Bronchial epithelial cell (primary cell): ENCODE measurements around the gene VANGL2. TPM values are rescaled to one million over a fixed set of nuclear protein-coding genes. Genes with fewer than 3 reads are reported as not detected.

Source experiments
- DNase-seq: peaks from one replicate; pipeline ENCODE4 v3.0.0-alpha.2; 2010; ENCODE audit warnings: low read depth
- FAIRE-seq: peaks from 2 replicates; lab custom pipeline; 2011; peaks lifted over from hg19 to GRCh38; lab: Jason Lieb, UNC
- H3K27me3 ChIP-seq: 2 replicates; pipeline ENCODE4 v1.5.1; 2011; ENCODE audit warnings: low read length; ENCODE audit not compliant: control insufficient read depth, insufficient read depth
- H3K36me3 ChIP-seq: 2 replicates; pipeline ENCODE4 v1.5.1; 2011; ENCODE audit warnings: low read length; ENCODE audit not compliant: control insufficient read depth, insufficient read depth
- H3K4me3 ChIP-seq: 2 replicates; pipeline ENCODE4 v1.5.1; 2011; ENCODE audit warnings: mild to moderate bottlenecking, low read depth, low read length, control low read depth
- CTCF ChIP-seq: IDR thresholded peaks from 2 replicates; pipeline ENCODE4 v1.5.1; 2011; ENCODE audit warnings: mild to moderate bottlenecking, moderate library complexity, low read length, control low read depth, inconsistent platforms; ENCODE audit not compliant: insufficient read depth, severe bottlenecking
- total RNA-seq: library from RNA; depleted of rRNA; stranded (reverse); fragments of >200 nt; gene quantifications from 2 replicates; pipeline ENCODE4 v1.2.1, GENCODE V29; 2014

Gene VANGL2
- total RNA-seq, 1 donor from 2014 or later = 1.6 TPM

GRCh38 chr1:160371756-160372155 is 28.6 kb upstream of the VANGL2 start:
- no peaks in the 10 kb centered on the region for H3K36me3 ChIP-seq
- FAIRE-seq (no peak), DNase-seq (no peak)
- no peak overlapping the region for H3K4me3 ChIP-seq
- peaks cover 3% of the 10 kb centered on the region for H3K27me3 ChIP-seq
- TF ChIP-seq CTCF = no peak

GRCh38 chr1:160373696-160374095 is 26.7 kb upstream of the VANGL2 start:
- Histone ChIP-seq H3K4me3 (no peak overlapping the region), H3K27me3 (peaks cover 3% of the 10 kb centered on the region), H3K36me3 (no peaks in the 10 kb centered on the region)
- FAIRE-seq (no peak), DNase-seq (no peak)
- TF ChIP-seq CTCF = no peak

GRCh38 chr1:160374306-160375110 is 25.9 kb upstream of the VANGL2 start:
- Histone ChIP-seq H3K36me3 (no peaks in the 10 kb centered on the region), H3K27me3 (peaks cover 3% of the 10 kb centered on the region), H3K4me3 (no peak overlapping the region)
- FAIRE-seq (peak; percentile 79), DNase-seq (peak; percentile 44)
- TF ChIP-seq CTCF = no peak

GRCh38 chr1:160375788-160376524 is 24.4 kb upstream of the VANGL2 start:
- no peaks in the 10 kb centered on the region for H3K36me3 ChIP-seq
- peaks cover 3% of the 10 kb centered on the region for H3K27me3 ChIP-seq
- H3K4me3 ChIP-seq = no peak overlapping the region
- FAIRE-seq (peak; percentile 82), DNase-seq (no peak)
- no peak for TF ChIP-seq CTCF

- peak; percentile 91 for TF ChIP-seq CTCF
- Histone ChIP-seq H3K27me3 (peaks cover 3% of the 10 kb centered on the region), H3K4me3 (no peak overlapping the region), H3K36me3 (no peaks in the 10 kb centered on the region)
- no peak for FAIRE-seq
- peak; percentile 64 for DNase-seq
Observed at GRCh38 chr1:160376525-160377131, 23.7 kb upstream of the VANGL2 start.
